NB4 (cell line): ENCODE data around the gene LHX6.

Experiments used
- CTCF ChIP-seq: IDR thresholded peaks from one replicate; pipeline ENCODE4 v1.5.1; 2012; ENCODE audit warnings: low read depth, low read length
- MAX ChIP-seq: IDR thresholded peaks from 2 replicates; pipeline ENCODE4 v1.6.1; 2011; ENCODE audit warnings: low read depth, low read length
- MYC ChIP-seq: IDR thresholded peaks from 2 replicates; pipeline ENCODE4 v1.6.1; 2011; ENCODE audit warnings: low read depth, low read length
- POLR2A ChIP-seq: IDR thresholded peaks from 2 replicates; pipeline ENCODE4 v1.6.1; 2011; ENCODE audit warnings: mild to moderate bottlenecking; ENCODE audit not compliant: insufficient read length; ENCODE audit errors: extremely low read depth

- TF ChIP-seq POLR2A (no peak), CTCF (no peak), MYC (no peak), MAX (no peak)
Observed at GRCh38 chr9:122184551-122184950, 44.2 kb downstream of the LHX6 start.
